HG03571 (cell line): ENCODE results near the gene ZC3H13.

ENCODE experiments used
- ATAC-seq: cut with Tn5 transposase; IDR thresholded peaks from one replicate; pipeline ENCODE4 v1.9.1; 2021; ENCODE audit not compliant: unreplicated experiment

Gene ZC3H13

DNA sequence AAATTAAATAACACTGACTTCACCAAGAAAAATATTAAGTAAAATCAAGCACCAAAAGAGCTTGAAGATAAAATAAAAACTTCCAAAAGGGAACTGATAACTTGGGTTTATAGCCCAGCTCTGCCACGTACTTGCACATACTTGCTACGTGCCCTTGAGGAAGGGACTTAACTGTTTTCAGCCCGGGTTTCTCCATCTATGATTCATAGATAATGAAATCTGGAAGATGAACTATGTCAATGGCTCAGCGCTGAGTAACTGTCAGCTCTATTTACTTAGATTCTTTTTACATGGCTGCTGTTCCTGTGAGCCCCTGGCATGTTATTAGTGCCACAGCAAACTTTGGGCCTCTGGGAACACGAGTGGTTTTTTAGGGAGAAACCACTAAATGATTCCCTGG, 9.6 kb upstream of the ZC3H13 start:
- ATAC-seq: no peak

DNA sequence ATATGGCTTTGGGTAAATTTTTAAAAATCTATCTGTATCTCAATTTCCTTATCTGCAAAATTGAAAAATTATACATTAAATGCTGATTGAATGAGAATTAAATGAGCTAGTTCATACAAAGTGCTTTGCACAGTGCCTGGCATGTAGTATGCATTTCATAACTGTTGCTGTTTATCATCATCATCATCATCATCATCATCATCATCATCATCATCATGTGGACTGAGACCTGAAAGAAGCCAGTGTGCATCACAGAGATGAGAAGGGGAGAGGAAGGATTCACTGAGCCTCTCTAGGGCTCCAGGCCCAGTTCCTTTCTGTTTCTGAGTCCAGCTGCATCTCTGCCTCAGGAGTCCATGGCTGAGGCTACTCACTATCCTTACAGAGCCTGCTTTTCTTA, 6.9 kb upstream of the ZC3H13 start:
- ATAC-seq: no peak

DNA sequence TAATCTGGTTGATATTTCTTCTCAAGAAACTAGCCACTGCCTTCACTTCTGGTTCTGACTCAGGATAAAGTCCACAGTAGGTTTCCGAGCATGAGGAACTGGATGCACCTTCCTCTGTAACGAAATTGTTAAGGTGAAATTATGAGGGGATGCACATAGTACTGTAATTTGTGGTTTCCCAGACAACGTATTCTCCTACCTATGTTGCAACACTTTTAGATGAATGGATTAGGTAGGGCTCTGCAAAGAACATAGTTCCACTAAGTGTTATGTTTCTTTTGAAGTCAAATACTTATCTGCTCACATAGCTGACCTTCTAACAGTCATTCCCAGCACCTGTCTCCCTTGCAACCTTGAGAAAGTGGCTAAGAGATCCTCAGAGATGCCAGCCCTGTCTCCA, 5.7 kb upstream of the ZC3H13 start:
- ATAC-seq: no peak

DNA sequence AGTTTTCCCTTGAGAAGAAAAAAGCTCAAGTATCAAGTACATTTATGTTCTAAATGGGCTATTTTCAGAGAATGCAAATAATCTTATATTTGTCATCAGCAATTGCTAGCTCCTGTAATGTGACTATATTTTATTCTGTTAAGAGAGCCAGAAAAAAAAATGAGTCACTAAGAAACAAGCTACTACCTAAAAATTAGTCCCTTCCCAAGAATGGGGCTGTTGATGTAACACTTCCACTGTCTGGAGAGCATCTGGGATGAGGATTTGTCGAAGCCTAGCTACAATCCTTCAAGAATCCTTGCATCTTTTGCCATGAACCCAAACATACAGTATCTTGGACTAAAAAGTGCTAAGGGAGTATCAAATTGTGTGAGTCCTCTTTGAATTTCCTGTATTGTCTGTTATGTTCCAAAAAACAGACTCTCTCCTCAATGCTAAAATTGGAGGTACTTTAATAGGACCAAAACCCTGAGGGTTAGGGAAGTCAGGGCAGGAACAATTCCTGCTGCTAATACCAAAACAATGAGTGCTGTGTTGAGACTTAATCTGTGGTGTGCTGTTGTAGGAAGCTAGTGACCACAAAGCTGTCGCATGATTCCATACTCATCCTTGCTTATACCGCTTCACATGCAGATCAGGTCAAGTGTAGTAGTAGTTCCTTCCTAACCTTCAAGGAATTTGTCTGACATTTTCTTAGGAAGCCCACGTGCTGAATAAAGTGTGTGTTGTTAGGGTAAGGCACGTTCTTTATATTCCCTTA, 4.9 kb upstream of the ZC3H13 start:
- ATAC-seq: no peak

DNA sequence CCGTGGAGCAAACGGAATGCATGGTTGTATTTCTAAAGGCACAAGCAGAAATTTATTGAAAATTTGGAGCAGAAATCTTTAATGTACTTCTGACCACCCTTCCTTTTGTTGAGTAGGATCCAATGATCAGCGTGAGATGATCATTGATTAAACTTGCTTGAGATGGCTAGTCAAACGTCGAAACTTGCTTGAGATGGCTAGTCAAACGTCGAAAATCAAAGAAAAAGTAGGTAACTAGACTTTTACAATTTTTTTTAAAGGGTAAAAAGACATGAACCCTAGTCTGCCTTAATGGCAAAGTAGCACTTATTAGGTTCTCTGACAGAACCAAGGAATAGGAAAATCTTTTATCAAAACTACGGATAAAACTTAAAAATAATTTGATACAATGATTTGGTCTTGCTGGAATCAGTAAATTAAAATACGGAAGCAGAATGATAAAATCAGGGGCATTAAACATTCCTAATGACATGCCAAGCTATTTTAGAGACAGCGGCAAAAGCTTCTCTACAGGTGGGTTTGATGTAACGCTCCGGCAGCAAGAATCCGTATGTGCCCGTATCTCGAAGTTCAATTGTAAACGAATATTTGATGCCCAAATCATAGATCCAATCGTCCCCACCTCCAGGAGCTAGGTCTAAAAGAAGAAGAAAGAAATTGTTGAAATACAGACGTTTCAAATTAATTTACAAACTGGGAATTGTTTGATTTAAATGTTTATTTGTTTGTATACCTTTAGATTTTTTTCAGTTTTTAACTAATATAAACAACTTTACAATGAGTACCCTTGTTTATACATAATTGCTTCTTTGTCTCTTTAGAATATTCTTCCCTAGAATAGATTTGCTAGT, 841 bp upstream of the ZC3H13 start:
- ATAC-seq: no peak

DNA sequence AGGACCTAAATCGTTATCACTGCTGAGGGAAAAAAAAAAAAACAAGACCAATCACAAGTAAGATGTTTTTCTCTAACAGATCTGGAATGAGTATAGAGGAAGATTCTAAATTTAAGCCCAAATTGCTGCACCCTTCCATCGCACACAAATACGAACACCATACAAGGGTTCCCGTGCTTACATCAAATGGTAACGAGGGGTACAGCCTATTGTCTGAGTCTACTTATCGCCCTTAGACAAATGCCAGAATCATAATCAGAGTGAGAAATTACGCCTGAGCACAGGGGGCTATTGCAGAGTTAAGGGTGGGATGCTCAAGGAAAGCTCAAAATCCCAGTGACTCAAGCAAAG, 603 bp downstream of the ZC3H13 start:
- ATAC-seq: peak; percentile 10

DNA sequence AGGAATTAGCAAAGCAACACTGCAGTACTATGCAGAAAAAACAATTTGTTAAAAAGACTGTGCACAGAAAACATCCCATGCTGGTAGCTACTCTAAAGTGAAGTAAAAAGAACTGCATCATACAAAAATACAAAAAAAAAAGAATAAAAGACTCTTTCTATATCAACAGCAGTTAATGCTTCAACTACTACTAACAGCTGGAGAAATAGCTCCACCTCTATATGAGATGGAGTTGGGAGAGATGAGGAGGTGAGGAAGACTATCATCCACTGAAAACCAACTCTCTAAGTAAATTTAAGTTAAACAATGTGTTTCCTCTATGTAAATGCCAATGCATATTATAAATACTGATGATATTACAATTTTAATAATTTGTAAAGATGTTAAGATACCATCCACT, 1.8 kb downstream of the ZC3H13 start:
- no peak for ATAC-seq

DNA sequence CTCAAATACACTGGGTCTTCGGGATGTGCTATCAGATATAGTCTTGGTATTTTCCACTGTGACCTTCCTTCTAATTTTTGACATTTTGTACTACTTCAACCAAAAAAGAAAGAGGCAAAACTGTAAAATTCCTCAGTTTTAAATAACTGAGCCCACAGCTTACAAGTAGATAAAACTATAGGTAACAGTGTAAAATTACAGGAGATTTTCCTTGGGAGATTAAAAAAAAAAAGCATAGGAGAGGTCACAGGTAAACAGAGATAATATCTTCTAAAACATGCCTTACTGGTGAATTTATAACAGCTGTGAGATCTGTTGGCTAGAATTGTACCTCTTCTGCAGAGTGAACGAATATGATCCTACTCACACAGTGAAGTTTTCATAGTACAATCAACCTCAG, 7.1 kb downstream of the ZC3H13 start:
- no peak for ATAC-seq

DNA sequence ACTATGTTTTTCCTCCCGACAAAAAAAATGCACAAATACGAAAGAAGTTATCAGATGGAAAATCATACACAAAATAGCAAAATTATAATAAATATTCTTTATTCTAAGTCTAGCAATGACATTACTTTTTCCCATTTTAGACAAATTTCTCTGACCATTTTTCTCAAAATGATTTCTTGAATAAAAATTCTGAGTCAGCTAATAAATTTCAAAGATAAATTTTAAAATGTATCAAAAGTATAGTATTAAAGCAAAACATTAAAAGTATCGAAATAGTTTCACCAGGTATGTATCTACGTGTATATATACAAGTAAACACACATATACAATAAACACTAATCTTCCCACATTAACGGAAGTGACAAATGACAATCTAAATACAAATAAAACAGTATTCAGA, 8.9 kb downstream of the ZC3H13 start:
- no peak for ATAC-seq

DNA sequence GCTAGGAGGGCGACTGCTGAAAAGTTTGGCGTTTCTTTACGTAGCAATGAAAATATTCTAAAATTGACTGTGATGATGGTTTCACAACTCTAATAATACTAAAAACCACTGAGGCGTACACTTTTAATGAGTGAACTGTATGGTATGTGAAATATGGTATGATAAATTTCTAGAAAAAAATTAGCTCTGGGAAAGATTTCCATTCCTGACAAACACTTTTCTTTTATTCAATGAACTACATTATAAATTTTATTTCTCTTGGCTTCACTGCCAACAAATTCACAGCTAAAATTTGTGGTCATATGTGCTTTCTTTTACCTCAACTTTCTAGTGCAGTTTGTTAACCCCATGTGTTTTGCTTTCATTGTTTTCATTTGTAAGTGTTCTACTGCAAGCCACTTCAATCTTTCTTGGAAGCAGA, 11.1 kb downstream of the ZC3H13 start:
- no peak for ATAC-seq

DNA sequence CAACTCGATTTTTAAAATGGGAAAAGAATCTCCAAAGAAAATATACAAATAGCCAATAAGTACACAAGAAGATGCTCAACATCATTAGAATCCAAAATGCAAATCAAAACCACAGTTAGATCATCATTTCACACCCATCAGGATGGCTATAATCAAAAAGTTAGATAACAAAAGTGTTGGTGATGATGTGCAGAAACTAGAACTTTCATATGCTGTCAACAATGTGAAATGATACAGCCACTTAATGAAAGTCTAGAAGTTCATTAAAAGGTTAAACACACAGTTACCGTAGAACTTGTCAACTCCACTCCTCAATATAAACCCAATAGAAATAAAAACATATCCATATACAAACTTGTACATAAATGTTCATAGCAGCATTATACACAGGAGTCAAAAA, 11.8 kb downstream of the ZC3H13 start:
- no peak for ATAC-seq

DNA sequence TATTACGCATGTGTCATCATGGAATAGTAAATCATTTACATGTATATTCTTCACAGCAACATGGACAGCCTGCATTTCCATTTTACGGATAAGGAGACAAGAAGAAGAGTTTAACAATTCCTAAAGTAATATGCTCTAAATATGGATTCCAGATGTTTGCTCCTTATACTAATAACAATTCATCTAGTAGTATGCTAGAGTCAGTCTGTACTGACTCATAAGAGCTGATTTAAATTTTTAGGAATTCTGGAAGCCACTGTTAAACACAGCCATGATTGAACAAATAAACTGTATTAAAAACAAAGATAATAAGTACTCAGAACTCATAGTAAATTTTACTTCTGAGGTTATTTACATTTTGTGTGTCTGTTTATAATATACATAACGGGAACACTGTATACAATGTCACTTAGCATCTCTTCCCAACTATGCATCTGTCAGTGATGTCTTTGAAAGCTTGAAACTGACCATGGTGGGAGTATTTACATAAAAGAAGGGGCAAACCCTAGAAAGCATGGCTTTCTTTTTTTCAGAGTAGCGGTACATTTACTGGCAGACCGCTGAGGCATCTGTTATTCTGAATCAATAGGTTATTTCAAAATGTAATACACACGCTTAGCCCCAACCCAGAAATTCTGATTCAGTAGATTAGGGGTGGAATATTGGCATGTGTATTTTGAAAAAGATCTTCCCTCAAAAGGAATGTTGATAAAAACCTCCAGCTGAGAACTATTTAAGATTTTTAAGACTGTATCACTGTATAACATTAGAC, 12.9 kb downstream of the ZC3H13 start:
- no peak for ATAC-seq

DNA sequence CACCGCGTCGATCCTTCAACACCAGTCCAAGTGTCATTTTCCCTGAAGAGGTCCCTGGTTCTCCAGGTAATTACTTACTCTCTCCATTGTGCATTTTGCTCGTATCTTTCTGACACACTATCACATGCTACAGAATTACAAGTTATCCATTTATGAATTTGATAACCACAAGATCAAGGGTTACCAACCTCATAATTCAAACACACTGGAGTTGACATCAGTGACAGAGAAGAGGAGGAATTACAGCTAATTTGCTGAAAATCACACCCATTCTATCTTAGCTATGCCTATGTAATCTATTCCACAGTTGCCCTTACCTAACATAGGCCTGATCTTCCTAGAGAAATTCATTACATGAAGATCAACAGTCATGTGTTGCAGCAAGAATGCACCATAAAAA, 14.2 kb downstream of the ZC3H13 start:
- no peak for ATAC-seq

DNA sequence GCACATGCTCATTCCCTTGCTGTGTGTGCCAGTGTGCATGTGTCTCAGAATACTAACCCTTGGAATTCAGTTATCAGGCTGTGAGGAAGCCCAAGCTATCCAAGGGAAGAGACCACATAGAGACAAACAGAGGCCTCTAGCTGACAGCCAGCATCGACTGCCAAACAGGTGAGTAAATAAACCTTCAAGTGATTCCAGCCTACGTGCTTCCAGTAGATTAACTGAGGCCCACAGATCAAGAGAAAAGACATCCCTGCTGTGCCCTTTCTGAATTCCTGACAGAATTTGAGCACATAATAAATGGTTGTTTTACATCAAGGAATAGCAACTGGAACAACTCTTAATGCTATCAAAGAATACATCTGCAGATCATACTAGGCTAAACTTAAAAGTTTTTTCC, 17.5 kb downstream of the ZC3H13 start:
- no peak for ATAC-seq

DNA sequence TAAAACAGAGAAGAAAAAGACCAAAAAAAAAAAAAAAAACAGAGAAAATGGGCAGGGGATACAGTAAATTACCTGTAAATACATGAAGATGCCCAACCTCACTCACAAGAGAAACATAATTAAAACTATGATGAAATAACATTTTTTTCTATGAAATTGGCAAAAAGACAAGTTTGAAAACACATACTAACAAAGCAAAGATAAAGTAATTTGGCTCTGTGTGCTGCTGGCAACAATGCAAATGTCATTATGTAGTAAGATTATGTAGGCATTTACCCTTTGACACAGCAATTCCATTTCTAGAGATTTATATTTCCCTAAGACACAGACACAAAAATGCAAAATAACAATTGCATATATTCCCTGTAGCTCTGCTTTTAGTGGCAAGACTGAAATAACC, 20.2 kb downstream of the ZC3H13 start:
- no peak for ATAC-seq

DNA sequence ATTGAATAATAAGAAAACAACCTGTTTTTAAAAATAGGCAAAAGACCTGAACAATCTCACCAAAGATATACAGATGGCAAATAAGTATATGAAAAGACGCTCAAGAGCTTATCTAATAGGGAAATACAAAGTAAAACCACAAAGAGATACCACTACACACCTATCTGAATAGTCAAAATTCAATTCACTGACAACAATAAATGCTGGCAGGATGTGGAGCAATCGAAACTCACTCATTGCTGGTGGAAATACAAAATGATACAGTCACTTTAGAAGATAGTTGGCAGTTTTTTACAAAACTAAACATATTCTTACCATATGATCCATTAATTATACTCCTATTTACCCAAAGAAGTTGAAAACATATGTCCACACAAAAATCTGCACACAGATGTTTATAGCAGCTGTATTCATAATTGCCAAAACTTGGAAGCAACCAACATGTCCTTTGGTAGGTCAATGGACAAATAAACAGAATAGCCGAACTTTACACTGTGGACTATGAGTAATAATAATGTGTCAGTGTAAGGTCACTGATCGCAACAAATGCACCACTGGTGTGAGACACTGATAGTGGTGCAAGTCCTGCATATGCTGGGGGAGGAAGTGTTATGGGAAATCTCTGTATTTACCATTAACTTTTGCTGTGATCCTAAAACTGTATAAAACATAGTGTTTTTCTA, 20.8 kb downstream of the ZC3H13 start:
- ATAC-seq: no peak

DNA sequence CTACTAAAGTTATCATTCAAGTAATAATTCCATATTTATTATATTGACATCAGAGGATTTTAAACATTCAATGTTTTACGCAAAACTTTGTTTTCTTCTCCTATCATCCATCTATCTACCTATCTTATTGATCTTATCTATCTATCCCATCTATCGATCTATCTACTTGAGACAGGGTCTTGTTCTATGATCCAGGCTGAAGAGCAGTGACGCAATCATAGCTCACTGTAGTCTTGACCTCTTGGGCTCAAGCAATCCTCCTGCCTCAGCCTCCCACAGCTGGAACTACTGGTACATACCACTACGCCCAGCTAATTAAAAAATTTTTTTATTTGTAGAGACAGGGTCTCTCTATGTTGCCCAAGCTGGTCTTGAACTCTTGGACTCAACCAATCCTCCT, 27.4 kb downstream of the ZC3H13 start:
- ATAC-seq: no peak

DNA sequence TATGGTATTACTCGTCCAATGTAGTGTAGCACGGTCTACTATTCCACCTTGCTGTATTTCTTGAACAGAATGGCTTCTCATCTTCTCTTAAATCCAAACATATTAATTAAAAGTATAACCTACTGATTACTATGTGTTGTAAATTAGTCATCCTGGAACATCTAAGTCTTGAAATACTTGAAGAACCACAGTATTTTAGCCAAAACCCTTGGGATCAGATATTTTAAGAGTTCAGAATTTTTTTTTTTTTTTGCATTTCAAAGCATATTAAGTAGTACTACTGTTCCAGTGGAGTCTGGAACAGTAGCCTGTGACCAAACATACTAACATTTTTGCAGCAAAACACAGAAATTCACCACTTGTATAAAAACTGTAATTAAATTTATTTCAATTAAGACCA, 30.1 kb downstream of the ZC3H13 start:
- no peak for ATAC-seq

DNA sequence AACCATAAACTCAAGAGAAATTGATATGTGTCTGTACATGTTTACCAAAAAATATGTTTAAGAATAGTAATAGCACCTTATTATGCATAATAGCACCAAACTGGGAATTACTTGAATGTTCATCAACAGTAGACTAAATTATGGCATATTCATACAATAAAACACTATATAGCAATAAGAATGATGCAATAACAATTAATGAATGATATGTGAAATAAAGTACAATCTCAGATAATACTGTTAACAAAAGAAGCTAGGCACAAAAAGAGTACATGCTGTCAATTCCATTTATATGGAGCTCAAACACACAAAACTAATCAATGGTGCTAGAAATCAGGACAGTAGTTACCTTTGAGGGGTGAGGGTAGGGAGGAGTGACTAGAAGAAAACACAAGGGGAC, 36.3 kb downstream of the ZC3H13 start:
- ATAC-seq: no peak

DNA sequence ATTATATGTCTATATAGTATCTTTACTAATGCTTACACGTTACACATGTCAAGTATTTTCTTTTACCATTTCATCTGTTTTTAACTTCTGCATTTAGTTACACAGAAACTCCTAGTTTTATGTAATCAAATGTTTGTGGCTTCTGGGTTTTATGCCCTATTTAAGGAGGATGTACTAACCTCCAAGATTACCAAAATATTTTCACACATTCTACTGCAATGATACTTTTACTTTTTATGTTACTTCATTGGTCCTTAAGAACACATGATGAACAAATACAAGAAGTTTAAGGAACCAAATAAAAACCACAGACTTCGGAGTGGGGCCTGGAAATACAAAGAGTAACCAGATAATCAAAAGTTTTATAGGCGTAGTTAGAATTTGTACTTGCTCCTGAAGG, 37.2 kb downstream of the ZC3H13 start:
- no peak for ATAC-seq

DNA sequence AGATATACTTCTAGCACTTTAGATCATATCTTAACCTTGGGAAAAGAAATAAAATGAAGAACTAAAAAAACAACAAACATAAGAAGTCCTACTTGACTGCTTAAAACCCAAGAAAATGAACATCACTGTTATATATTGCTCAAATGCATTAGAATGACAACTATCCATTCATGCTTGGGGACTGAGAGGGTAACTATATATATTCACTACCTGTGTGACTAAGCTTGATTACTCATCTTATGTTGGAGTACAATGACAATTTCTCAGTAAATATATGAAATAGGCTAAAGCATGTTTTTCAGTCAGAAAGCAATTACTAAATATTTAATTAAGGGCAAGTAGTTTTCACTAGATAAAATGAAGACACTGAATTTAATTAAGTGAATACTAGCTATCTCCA, 40.1 kb downstream of the ZC3H13 start:
- no peak for ATAC-seq
